HL-60 (cell line): ENCODE results near the gene NAV2.

ENCODE experiments used
- DNase-seq, 2 experiments: peaks; one replicate each; pipeline ENCODE4 v3.0.0-alpha.2; 2010 to 2020; ENCODE audit warnings: low read depth in 1 of 2, low spot score in 1 of 2
- H3K27ac ChIP-seq: fragments of 250-450 bp; sonication (Bioruptor Pico); replicated peaks from 2 replicates; pipeline ENCODE4 v1.5.1; 2020; ENCODE audit warnings: mild to moderate bottlenecking, moderate library complexity
- H3K27me3 ChIP-seq: fragments of 250-450 bp; sonication (Bioruptor Pico); 2 replicates; pipeline ENCODE4 v1.5.1; 2021; ENCODE audit warnings: mild to moderate bottlenecking, moderate library complexity; ENCODE audit not compliant: insufficient read depth, poor library complexity, severe bottlenecking
- H3K4me3 ChIP-seq: replicated peaks from 2 replicates; pipeline ENCODE4 v1.5.1; 2011; ENCODE audit warnings: mild to moderate bottlenecking, control low read depth, low read length; ENCODE audit not compliant: insufficient read depth
- CTCF ChIP-seq: IDR thresholded peaks from one replicate; pipeline ENCODE4 v1.5.1; 2011; ENCODE audit warnings: low read length, control low read depth, inconsistent platforms; ENCODE audit not compliant: insufficient read depth
- GABPA ChIP-seq: IDR thresholded peaks from 2 replicates; pipeline ENCODE4 v1.6.1; 2012; ENCODE audit warnings: low read depth
- POLR2AphosphoS5 ChIP-seq: IDR thresholded peaks from 2 replicates; pipeline ENCODE4 v1.6.1; 2012; ENCODE audit warnings: low read depth
- REST ChIP-seq: IDR thresholded peaks from 2 replicates; pipeline ENCODE4 v1.6.1; 2012; ENCODE audit warnings: low read depth; ENCODE audit not compliant: insufficient replicate concordance
- SPI1 ChIP-seq: IDR thresholded peaks from 2 replicates; pipeline ENCODE4 v1.6.1; 2012; ENCODE audit warnings: low read depth, mild to moderate bottlenecking, borderline replicate concordance

NAV2 gene

GRCh38 chr11:19698493-19699292, 13.9 kb upstream of the NAV2 start:
- DNase-seq = no peak
- TF ChIP-seq POLR2AphosphoS5 (no peak), CTCF (no peak), SPI1 (no peak), REST (no peak)
- Histone ChIP-seq H3K27ac (no peak overlapping the region), H3K27me3 (no peaks in the 10 kb centered on the region), H3K4me3 (no peak overlapping the region)

GRCh38 chr11:19701421-19701820, 11.2 kb upstream of the NAV2 start:
- no peak overlapping the region for H3K4me3 ChIP-seq
- DNase-seq = no peak
- TF ChIP-seq CTCF (no peak), SPI1 (no peak), POLR2AphosphoS5 (no peak), REST (no peak)
- peaks cover 4% of the 10 kb centered on the region for H3K27me3 ChIP-seq
- no peak overlapping the region for H3K27ac ChIP-seq

- no peak overlapping the region for H3K4me3 ChIP-seq
- H3K27me3 ChIP-seq = peaks cover 4% of the 10 kb centered on the region
- H3K27ac ChIP-seq = no peak overlapping the region
- no peak for TF ChIP-seq GABPA
- TF ChIP-seq SPI1 = no peak
- no peak for TF ChIP-seq POLR2AphosphoS5
- no peak for TF ChIP-seq CTCF
- TF ChIP-seq REST = no peak
- no peak for DNase-seq
Measured at GRCh38 chr11:19702620-19703019, 10.0 kb upstream of the NAV2 start.
